Panc1 (cell line): ENCODE results near the gene EMP2. TPM values are rescaled to one million over a fixed set of nuclear protein-coding genes. Genes with fewer than 3 reads are reported as not detected.

Experiments used
- ATAC-seq: fragments of 200-7000 bp; cut with Tn5 transposase; 2 replicates; pipeline ENCODE4 v1.9.1; 2020; ENCODE audit warnings: mild to moderate bottlenecking, moderate library complexity
- BruUV-seq: library from RNA; stranded (reverse); fragments of 400-500 nt; replicated peaks from 2 replicates; lab custom pipeline; 2021; lab: Mats Ljungman, UMichigan
- CTCF ChIA-PET: fragments of 300-600 bp; sonication (Branson Sonifier 250); formaldehyde crosslinking; loops from one replicate; lab custom pipeline; 2022; ENCODE audit warnings: antibody characterized with exemption; lab: Charles Lee
- POLR2A ChIA-PET: fragments of 300-600 bp; sonication (Branson Sonifier 250); formaldehyde crosslinking; loops from one replicate; lab custom pipeline; 2022; ENCODE audit warnings: antibody characterized with exemption; lab: Charles Lee
- DNase-seq: peaks from one replicate; pipeline ENCODE4 v3.0.0-alpha.2; 2010; ENCODE audit warnings: low read depth, low spot score
- H3K27ac ChIP-seq: 2 replicates; pipeline ENCODE4 v1.5.1; 2011; ENCODE audit warnings: mild to moderate bottlenecking, low read length, inconsistent platforms
- H3K27me3 ChIP-seq: fragments of 200-500 bp; sonication (Bioruptor generic); 2 replicates; pipeline ENCODE4 v1.6.0; 2014; ENCODE audit warnings: low read length, inconsistent platforms; ENCODE audit not compliant: control insufficient read depth, insufficient read depth
- H3K36me3 ChIP-seq: fragments of 200-500 bp; sonication (Bioruptor generic); 2 replicates; pipeline ENCODE4 v1.5.1; 2014; ENCODE audit warnings: inconsistent platforms, mild to moderate bottlenecking, low read length, moderate library complexity; ENCODE audit not compliant: control insufficient read depth, insufficient read depth
- H3K4me1 ChIP-seq: 2 replicates; pipeline ENCODE4 v1.5.1; 2011; ENCODE audit warnings: inconsistent platforms, mild to moderate bottlenecking, low read length, moderate library complexity; ENCODE audit not compliant: control insufficient read depth, insufficient read depth
- H3K4me3 ChIP-seq, 2 experiments: 2 replicates each; pipeline ENCODE4 v1.5.1; 2011 to 2012; ENCODE audit warnings: low read depth in 2 of 2, low read length in 2 of 2, mild to moderate bottlenecking in 2 of 2, inconsistent platforms in 1 of 2, moderate library complexity in 1 of 2
- H3K9me3 ChIP-seq: fragments of 200-500 bp; sonication (Bioruptor generic); 2 replicates; pipeline ENCODE4 v1.5.1; 2014; ENCODE audit warnings: low read depth, mild to moderate bottlenecking, inconsistent platforms, low read length, moderate library complexity; ENCODE audit not compliant: control insufficient read depth, insufficient read depth
- CTCF ChIP-seq: fragments of 450-650 bp; IDR thresholded peaks from 2 replicates; pipeline ENCODE4 v1.5.1; 2017; ENCODE audit warnings: mild to moderate bottlenecking
- POLR2AphosphoS5 ChIP-seq: IDR thresholded peaks from 2 replicates; pipeline ENCODE4 v1.6.1; 2012; ENCODE audit warnings: mild to moderate bottlenecking, low read depth, low read length, moderate library complexity
- REST ChIP-seq, 2 experiments: IDR thresholded peaks; 2 replicates each; pipeline ENCODE4 v1.6.1; 2011 to 2012; ENCODE audit warnings: low read depth in 2 of 2, control low read depth in 1 of 2, low read length in 1 of 2, mild to moderate bottlenecking in 1 of 2, moderate library complexity in 1 of 2; ENCODE audit not compliant: insufficient read depth in 1 of 2
- SIN3A ChIP-seq: IDR thresholded peaks from 2 replicates; pipeline ENCODE4 v1.6.1; 2012; ENCODE audit warnings: low read depth, mild to moderate bottlenecking, low read length, moderate library complexity, borderline replicate concordance; ENCODE audit not compliant: insufficient read depth
- TCF7L2 ChIP-seq: IDR thresholded peaks from 2 replicates; pipeline ENCODE4 v1.6.1; 2011; ENCODE audit warnings: mild to moderate bottlenecking, low read depth, low read length, inconsistent platforms
- in situ Hi-C: cut with HindIII; loops from 2 replicates; pipeline ENCODE4 v1.10.0; 2016; ENCODE audit warnings: low sequenced_read_pairs, low pct_unique_long_range_greater_than_20kb
- intact Hi-C: fragments of 100-400 bp; cut with micrococcal nuclease; formaldehyde crosslinking; loops from one replicate; pipeline ENCODE4 v1.10.0; 2022; ENCODE audit not compliant: unreplicated experiment
- total RNA-seq: library from RNA; stranded (reverse); gene quantifications from one replicate; pipeline ENCODE4 v1.2.1, GENCODE V29; 2021; ENCODE audit not compliant: unreplicated experiment

The EMP2 gene
- total RNA-seq, 1 experiment from 2014 or later: 13.8 TPM

GRCh38 chr16:10538583-10538982 is 41.8 kb downstream of the EMP2 start:
- ChIA-PET CTCF (no interaction called here), POLR2A (no interaction called here)
- intact Hi-C loops: no loop called here

GRCh38 chr16:10537946-10538345 is 42.5 kb downstream of the EMP2 start:
- CTCF ChIA-PET: no interaction called here
- TF ChIP-seq REST (IDR thresholded peaks at IDR 0.05; ENCODE audit: insufficient read depth in 1 of 2, low read depth in 2 of 2, low read length in 1 of 2) (no peak), POLR2AphosphoS5 (no peak), SIN3A (no peak), TCF7L2 (no peak), CTCF (no peak)
- Histone ChIP-seq H3K27me3 (no peaks in the 10 kb centered on the region), H3K4me1 (no peaks in the 10 kb centered on the region), H3K36me3 (no peaks in the 10 kb centered on the region), H3K27ac (no peak overlapping the region), H3K4me3 (no peak overlapping the region), H3K9me3 (no peaks in the 10 kb centered on the region)
- no peak for DNase-seq
- in situ Hi-C loops: no loop called here
- intact Hi-C loops: no loop called here
- POLR2A ChIA-PET: no interaction called here
- no peak for ATAC-seq
- BruUV-seq: no TSS peak

More at GRCh38 chr16:10538583-10538982, 41.8 kb downstream of the EMP2 start:
- H3K36me3 ChIP-seq: no peaks in the 10 kb centered on the region
- no peak for ATAC-seq
- no peaks in the 10 kb centered on the region for H3K4me1 ChIP-seq
- in situ Hi-C loops: no loop called here
- H3K9me3 ChIP-seq: no peaks in the 10 kb centered on the region
- no peak overlapping the region for H3K4me3 ChIP-seq
- DNase-seq: no peak
- no peak overlapping the region for H3K27ac ChIP-seq
- no peaks in the 10 kb centered on the region for H3K27me3 ChIP-seq
- TF ChIP-seq TCF7L2 (no peak), SIN3A (no peak), REST (IDR thresholded peaks at IDR 0.05; ENCODE audit: insufficient read depth in 1 of 2, low read depth in 2 of 2, low read length in 1 of 2) (no peak), POLR2AphosphoS5 (no peak), CTCF (no peak)
- no TSS peak for BruUV-seq
